Testis (tissue), 3 donors: ENCODE results near the gene CRIP3. TPM values are rescaled to one million over a fixed set of nuclear protein-coding genes. Genes with fewer than 3 reads are reported as not detected.

ENCODE experiments used
- DNase-seq: peaks from one replicate; pipeline ENCODE4 v3.0.0-alpha.2; 2019
- H3K27ac ChIP-seq, 2 donors: fragments of 200-600 bp; sonication (generic); one replicate each; pipeline ENCODE4 v1.5.1; 2019
- H3K27me3 ChIP-seq: fragments of 200-600 bp; sonication (generic); one replicate; pipeline ENCODE4 v1.5.1; 2019
- H3K36me3 ChIP-seq: fragments of 200-600 bp; sonication (generic); one replicate; pipeline ENCODE4 v1.5.1; 2017; ENCODE audit warnings: low read depth; ENCODE audit errors: missing control alignments
- H3K4me1 ChIP-seq: fragments of 200-600 bp; sonication (generic); one replicate; pipeline ENCODE4 v1.5.1; 2019
- H3K4me3 ChIP-seq, 2 donors: fragments of 200-600 bp; sonication (generic); one replicate each; pipeline ENCODE4 v1.5.1; 2017 to 2019
- H3K9me3 ChIP-seq: fragments of 200-600 bp; sonication (generic); one replicate; pipeline ENCODE4 v1.5.1; 2017
- POLR2A ChIP-seq: fragments of 450-650 bp; IDR thresholded peaks from one replicate; pipeline ENCODE4 v1.6.1; 2017; ENCODE audit warnings: antibody characterized with exemption, mild to moderate bottlenecking, moderate library complexity
- WGBS, 2 donors: methylation state at CpG; one replicate each; pipeline ENCODE4 v1.1.5; 2018; 5-methylcytosine and 5-hydroxymethylcytosine counted together
- intact Hi-C: fragments of 100-400 bp; cut with DNase I; formaldehyde crosslinking; loops from one replicate; pipeline ENCODE4 v1.15.1; 2023; ENCODE audit warnings: low total_unique reads
- polyA plus RNA-seq: library from polyadenylated mRNA; stranded (reverse); fragments of 350-450 nt; fragmentation: Illumina TruSeq; extraction: RNeasy Lipid Tissue Mini Kit (QIAGEN cat#74804); gene quantifications from one replicate; pipeline ENCODE4 v1.2.3, GENCODE V29; 2014; ENCODE audit warnings: low read depth, low replicate concordance; ENCODE audit not compliant: insufficient read depth
- total RNA-seq, 2 donors: library from RNA; depleted of rRNA; stranded (reverse); fragments of >200 nt; gene quantifications; one replicate each; pipeline ENCODE4 v1.2.3, GENCODE V29; 2016
- TF ChIP-seq, protein P1 (sequence below), 3 experiments: fragments of 450-650 bp in 2 of 3; fragments of 200-600 bp in 1 of 3; sonication (generic) in 1 of 3; IDR thresholded peaks; one replicate each; pipeline ENCODE4 v1.5.1; 2016 to 2019; ENCODE audit warnings: antibody characterized with exemption in 3 of 3, mild to moderate bottlenecking in 2 of 3, moderate library complexity in 1 of 3

The CRIP3 gene
- total and polyA plus RNA-seq, 3 donors from 2014 or later = 13.4 to 34.3 (median 33.4) TPM

DNA sequence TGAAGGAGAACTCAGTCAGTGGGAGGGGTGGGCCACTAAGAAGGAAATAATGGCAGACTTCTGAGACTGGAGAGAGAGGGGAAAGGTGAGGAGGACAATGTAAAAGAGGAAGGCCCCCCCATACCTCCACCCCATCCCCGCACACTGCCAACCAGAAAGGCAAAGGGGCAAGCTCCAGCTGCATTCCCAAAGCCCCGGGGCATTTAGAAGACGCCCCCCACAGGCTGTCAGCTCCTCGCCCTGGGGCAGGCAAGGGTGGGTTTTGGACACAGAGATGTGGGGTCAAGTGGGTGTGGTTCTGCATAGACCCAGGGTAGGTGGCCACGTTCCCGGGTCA, 31.4 kb downstream of the CRIP3 start:
- no peak for TF ChIP-seq POLR2A
- TF ChIP-seq, protein P1, sequence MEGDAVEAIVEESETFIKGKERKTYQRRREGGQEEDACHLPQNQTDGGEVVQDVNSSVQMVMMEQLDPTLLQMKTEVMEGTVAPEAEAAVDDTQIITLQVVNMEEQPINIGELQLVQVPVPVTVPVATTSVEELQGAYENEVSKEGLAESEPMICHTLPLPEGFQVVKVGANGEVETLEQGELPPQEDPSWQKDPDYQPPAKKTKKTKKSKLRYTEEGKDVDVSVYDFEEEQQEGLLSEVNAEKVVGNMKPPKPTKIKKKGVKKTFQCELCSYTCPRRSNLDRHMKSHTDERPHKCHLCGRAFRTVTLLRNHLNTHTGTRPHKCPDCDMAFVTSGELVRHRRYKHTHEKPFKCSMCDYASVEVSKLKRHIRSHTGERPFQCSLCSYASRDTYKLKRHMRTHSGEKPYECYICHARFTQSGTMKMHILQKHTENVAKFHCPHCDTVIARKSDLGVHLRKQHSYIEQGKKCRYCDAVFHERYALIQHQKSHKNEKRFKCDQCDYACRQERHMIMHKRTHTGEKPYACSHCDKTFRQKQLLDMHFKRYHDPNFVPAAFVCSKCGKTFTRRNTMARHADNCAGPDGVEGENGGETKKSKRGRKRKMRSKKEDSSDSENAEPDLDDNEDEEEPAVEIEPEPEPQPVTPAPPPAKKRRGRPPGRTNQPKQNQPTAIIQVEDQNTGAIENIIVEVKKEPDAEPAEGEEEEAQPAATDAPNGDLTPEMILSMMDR (IDR thresholded peaks at IDR 0.05) = no peak
- no peaks in the 10 kb centered on the region for H3K4me1 ChIP-seq
- H3K9me3 ChIP-seq = no peaks in the 10 kb centered on the region
- H3K27ac ChIP-seq = no peak overlapping the region
- no peak for DNase-seq
- no peak overlapping the region for H3K4me3 ChIP-seq
- intact Hi-C loops = no loop called here
- no peaks in the 10 kb centered on the region for H3K36me3 ChIP-seq
- 89 to 96% methylated on average over 5 to 6 of the region's 6 CpGs for WGBS, 2 donors
- H3K27me3 ChIP-seq = no peaks in the 10 kb centered on the region

DNA sequence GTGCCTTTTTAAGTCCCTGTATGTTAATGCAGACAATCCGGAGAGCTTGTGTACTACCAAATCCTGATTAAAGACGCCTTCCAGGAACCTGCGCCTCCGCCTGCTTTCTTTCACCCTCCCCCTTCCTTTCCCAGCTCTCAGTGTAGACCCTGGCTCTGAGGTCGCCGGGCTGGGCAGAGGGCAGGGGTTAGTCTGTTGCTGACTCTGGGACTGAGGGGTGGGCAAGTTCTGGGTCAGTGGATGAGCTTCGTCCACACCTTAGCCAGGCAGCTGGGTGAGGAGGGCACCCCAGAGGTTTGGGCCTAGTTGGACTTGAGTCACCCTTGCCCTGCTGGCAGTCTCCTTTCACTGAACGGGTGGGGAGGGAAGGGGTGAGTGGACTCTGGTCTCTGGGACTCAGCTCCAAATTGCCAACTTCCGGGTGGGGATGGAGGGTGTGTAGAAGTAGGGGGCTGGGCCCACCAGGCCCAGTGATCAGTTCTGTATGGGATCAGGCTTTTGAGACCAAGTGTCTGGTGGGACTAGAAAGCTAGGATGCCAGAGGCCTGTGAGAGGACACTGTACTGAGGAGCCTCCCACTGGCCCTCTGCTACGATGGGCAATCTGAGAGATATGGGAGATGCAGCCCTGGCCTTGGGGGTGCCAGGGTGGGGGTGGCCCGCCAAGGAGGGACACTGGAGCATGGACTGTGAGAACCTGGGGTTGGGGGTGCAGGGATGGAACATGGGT, 31.9 kb downstream of the CRIP3 start:
- peak overlapping the region in 1 of 2 donors; percentile 49 for H3K4me3 ChIP-seq
- intact Hi-C loops = no loop called here
- WGBS, 2 donors = 62 to 71% methylated on average over 10 to 11 of the region's 11 CpGs
- H3K9me3 ChIP-seq = no peaks in the 10 kb centered on the region
- no peak for DNase-seq
- no peaks in the 10 kb centered on the region for H3K27me3 ChIP-seq
- no peak for TF ChIP-seq POLR2A
- TF ChIP-seq, protein P1 (IDR thresholded peaks at IDR 0.05) = no peak
- H3K36me3 ChIP-seq = no peaks in the 10 kb centered on the region
- H3K27ac ChIP-seq = no peak overlapping the region
- no peaks in the 10 kb centered on the region for H3K4me1 ChIP-seq

DNA sequence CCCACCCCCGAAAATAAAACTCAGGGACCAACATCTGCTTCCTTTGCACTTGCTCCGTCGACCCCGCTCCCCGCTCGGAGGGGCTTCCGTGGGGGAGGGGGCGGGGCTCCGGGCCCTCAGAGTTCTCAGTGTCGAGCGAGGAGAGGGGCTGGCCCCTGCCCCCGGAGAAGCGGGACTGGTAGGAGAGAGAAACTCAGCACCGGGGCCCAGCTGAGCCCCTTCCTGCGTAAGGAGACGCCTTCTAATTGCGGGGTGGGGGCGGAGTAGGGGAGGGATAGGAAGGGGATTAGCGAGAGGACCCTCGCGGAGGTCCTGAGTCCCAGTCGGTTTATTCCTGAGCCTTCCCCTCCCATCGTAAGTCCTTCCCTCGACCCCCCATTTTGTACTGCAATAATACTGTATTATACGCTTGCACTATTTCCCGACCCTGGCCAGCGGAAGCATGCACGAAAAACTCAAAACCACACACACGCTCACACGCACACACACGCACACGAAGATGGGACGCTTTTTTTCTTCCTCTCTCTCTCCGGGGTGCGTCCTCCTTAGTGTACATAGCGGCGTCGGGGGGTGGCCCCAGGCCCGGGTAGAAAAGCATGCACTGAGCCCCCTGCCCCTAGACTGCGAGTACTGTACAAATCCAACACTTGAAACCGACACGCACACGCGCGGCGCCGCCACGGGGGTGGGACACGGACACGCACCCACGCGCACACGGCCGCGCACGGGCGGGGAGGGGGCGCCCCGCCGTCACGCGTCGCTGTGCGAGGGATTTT, 32.6 kb downstream of the CRIP3 start:
- WGBS, 2 donors = 16 to 19% methylated on average over 47 to 64 of the region's 64 CpGs
- Histone ChIP-seq H3K36me3 (no peaks in the 10 kb centered on the region), H3K27ac (no peak overlapping the region), H3K4me3 (peak overlapping the region; percentile 40 to 49), H3K9me3 (no peaks in the 10 kb centered on the region), H3K4me1 (no peaks in the 10 kb centered on the region), H3K27me3 (no peaks in the 10 kb centered on the region)
- no peak for DNase-seq
- no peak for TF ChIP-seq POLR2A
- TF ChIP-seq, protein P1 (IDR thresholded peaks at IDR 0.05) = no peak
- intact Hi-C loops = no loop called here

DNA sequence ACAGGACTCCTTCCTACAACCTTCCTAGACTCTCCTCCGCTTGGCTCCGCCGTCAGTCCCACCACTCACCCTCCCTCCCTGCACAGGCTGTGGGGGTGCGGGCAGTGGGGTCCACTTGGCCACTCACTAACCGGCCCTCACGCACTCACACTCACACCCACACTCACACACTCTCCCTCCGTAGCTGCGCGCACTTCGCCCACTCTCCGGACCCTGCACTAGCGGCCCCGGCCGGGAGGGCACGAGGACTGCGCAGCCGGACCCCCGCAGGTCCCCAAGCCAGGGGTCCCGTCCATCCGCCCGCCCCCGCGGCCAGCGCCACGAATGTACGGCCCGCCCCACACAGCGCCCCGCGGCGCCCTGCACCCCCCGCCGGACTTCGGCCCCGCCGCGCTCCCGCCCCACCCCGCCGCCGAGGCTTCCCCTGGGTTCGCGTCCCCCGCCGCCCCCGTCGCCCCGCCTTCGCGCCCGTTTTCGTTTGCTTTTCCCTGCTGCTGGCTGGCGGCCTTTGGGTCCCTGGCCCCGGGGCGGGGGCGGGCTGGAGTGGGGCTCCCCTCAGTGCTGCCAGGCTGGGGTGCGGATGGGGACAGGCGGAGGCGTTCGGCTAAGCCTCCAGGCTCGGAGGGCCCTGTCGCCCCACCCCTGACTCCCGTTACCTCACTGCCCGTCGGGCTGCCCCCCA, 33.6 kb downstream of the CRIP3 start:
- Histone ChIP-seq H3K36me3 (no peaks in the 10 kb centered on the region), H3K4me1 (no peaks in the 10 kb centered on the region), H3K9me3 (no peaks in the 10 kb centered on the region), H3K27ac (no peak overlapping the region), H3K27me3 (no peaks in the 10 kb centered on the region), H3K4me3 (peak overlapping the region; percentile 40 to 49)
- no peak for TF ChIP-seq POLR2A
- TF ChIP-seq, protein P1 (IDR thresholded peaks at IDR 0.05) = no peak
- WGBS, 2 donors = 5 to 6% methylated on average over 19 to 64 of the region's 65 CpGs
- DNase-seq = no peak
- intact Hi-C loops = no loop called here
